ENCODE measurements around the gene YES1. TPM values are rescaled to one million over a fixed set of nuclear protein-coding genes. Genes with fewer than 3 reads are reported as not detected.

The YES1 gene
- polyA plus RNA-seq, 1 donor (not counting 4 experiments of a cell fraction or from before 2014, with no cell fraction given): 22.9 TPM

GRCh38 chr18:673769-674168 lies 138.3 kb downstream of the YES1 start:
- no peak overlapping the region for H3K4me2 ChIP-seq (ENCODE audit: control insufficient read depth, extremely low read depth, insufficient read depth, low read depth, low read length)
- H3K9me1 ChIP-seq (ENCODE audit: control insufficient read depth, extremely low read depth, insufficient read depth, low read length): no peaks in the 10 kb centered on the region
- DNase-seq (ENCODE audit: low read depth, low spot score) (no peak), FAIRE-seq (no peak)
- H3K79me2 ChIP-seq (ENCODE audit: control insufficient read depth, insufficient read depth, low read length): no peaks in the 10 kb centered on the region
- no peak overlapping the region for H3K9ac ChIP-seq (ENCODE audit: control insufficient read depth, extremely low read depth, insufficient read depth, low read length)
- H3K27me3 ChIP-seq (ENCODE audit: control insufficient read depth, extremely low read depth, insufficient read depth, low read length): no peaks in the 10 kb centered on the region
- dilution Hi-C loops (cut with MboI; ENCODE audit: extremely low pct_ligation_motif_present, low sequenced_read_pairs): no loop called here
- no peak overlapping the region for H2AFZ ChIP-seq (ENCODE audit: control insufficient read depth, low read length)
- no peaks in the 10 kb centered on the region for H3K9me3 ChIP-seq (ENCODE audit: control insufficient read depth, low read depth, low read length)
- H3K4me1 ChIP-seq (ENCODE audit: control insufficient read depth, extremely low read depth, insufficient read depth, low read length): no peaks in the 10 kb centered on the region
- no peak overlapping the region for H3K4me3 ChIP-seq (ENCODE audit: control insufficient read depth in 2 of 3, extremely low read depth in 1 of 3, insufficient read depth in 2 of 3, low read depth in 1 of 3, low read length in 3 of 3)
- H4K20me1 ChIP-seq (ENCODE audit: control insufficient read depth, extremely low read depth, insufficient read depth, low read length): no peaks in the 10 kb centered on the region
- peaks cover 24 to 28% of the 10 kb centered on the region in 2 experiments for H3K36me3 ChIP-seq (ENCODE audit: control insufficient read depth in 2 of 2, extremely low read depth in 1 of 2, insufficient read depth in 2 of 2, low read length in 2 of 2)
- no peak overlapping the region for H3K27ac ChIP-seq (ENCODE audit: control insufficient read depth, insufficient read depth, low read length)
- TF ChIP-seq CTCF (optimal IDR thresholded peaks at IDR 0.05 in 1 of 3, IDR thresholded peaks at IDR 0.05 in 1 of 3, conservative IDR thresholded peaks at IDR 0.05 in 1 of 3; ENCODE audit: extremely low read depth in 1 of 3, insufficient read depth in 2 of 3, low read length in 3 of 3) (no peak), EZH2 (IDR thresholded peaks at IDR 0.05; ENCODE audit: low read length) (no peak)

GRCh38 chr18:673317-673716 lies 138.7 kb downstream of the YES1 start:
- Histone ChIP-seq H3K9me1 (ENCODE audit: control insufficient read depth, extremely low read depth, insufficient read depth, low read length) (no peaks in the 10 kb centered on the region), H3K4me3 (ENCODE audit: control insufficient read depth in 2 of 3, extremely low read depth in 1 of 3, insufficient read depth in 2 of 3, low read depth in 1 of 3, low read length in 3 of 3) (no peak overlapping the region), H3K79me2 (ENCODE audit: control insufficient read depth, insufficient read depth, low read length) (no peaks in the 10 kb centered on the region), H3K4me1 (ENCODE audit: control insufficient read depth, extremely low read depth, insufficient read depth, low read length) (no peaks in the 10 kb centered on the region), H3K9me3 (ENCODE audit: control insufficient read depth, low read depth, low read length) (no peaks in the 10 kb centered on the region), H4K20me1 (ENCODE audit: control insufficient read depth, extremely low read depth, insufficient read depth, low read length) (no peaks in the 10 kb centered on the region), H3K9ac (ENCODE audit: control insufficient read depth, extremely low read depth, insufficient read depth, low read length) (no peak overlapping the region), H3K4me2 (ENCODE audit: control insufficient read depth, extremely low read depth, insufficient read depth, low read depth, low read length) (no peak overlapping the region), H3K27me3 (ENCODE audit: control insufficient read depth, extremely low read depth, insufficient read depth, low read length) (no peaks in the 10 kb centered on the region), H2AFZ (ENCODE audit: control insufficient read depth, low read length) (no peak overlapping the region), H3K27ac (ENCODE audit: control insufficient read depth, insufficient read depth, low read length) (no peak overlapping the region), H3K36me3 (ENCODE audit: control insufficient read depth in 2 of 2, extremely low read depth in 1 of 2, insufficient read depth in 2 of 2, low read length in 2 of 2) (peaks cover 23 to 25% of the 10 kb centered on the region in 2 experiments)
- DNase-seq (ENCODE audit: low read depth, low spot score): no peak
- TF ChIP-seq EZH2 (IDR thresholded peaks at IDR 0.05; ENCODE audit: low read length) (no peak), CTCF (optimal IDR thresholded peaks at IDR 0.05 in 1 of 3, IDR thresholded peaks at IDR 0.05 in 1 of 3, conservative IDR thresholded peaks at IDR 0.05 in 1 of 3; ENCODE audit: extremely low read depth in 1 of 3, insufficient read depth in 2 of 3, low read length in 3 of 3) (no peak)
- dilution Hi-C loops (cut with MboI; ENCODE audit: extremely low pct_ligation_motif_present, low sequenced_read_pairs): no loop called here
- no peak for FAIRE-seq

Small RNAs within 50 kb of the gene (small RNA-seq; reads per million reads assigned to genes)
- gene BOLA2P1 (ENCODE audit: insufficient read length in 3 of 3, low read depth in 3 of 3, low replicate concordance in 1 of 3) (0 reads per million in 3 experiments), gene RNU1-109P (ENCODE audit: insufficient read length in 3 of 3, low read depth in 3 of 3, low replicate concordance in 1 of 3) (0 to 0.07 (median 0) reads per million in 3 experiments)

Other genes with a start within 250 kb of the YES1 start
- gene CETN1, start 231.9 kb downstream of the YES1 start, polyA plus RNA-seq: not detected in 3 replicates
- 2.3 to 6.0 TPM (median 2.3 TPM) in 3 replicates for gene CLUL1, start 215.3 kb downstream of the YES1 start, polyA plus RNA-seq
- 15.0 to 68.4 TPM (median 39.9 TPM) in 3 replicates for gene TYMS, start 154.6 kb downstream of the YES1 start, polyA plus RNA-seq
- 14.6 to 27.6 TPM (median 19.5 TPM) in 3 replicates for gene ENOSF1, start 99.6 kb downstream of the YES1 start, polyA plus RNA-seq
- gene ADCYAP1, start 92.6 kb upstream of the YES1 start, polyA plus RNA-seq: not detected in 3 replicates

All from keratinocyte (primary cell).